WTC11 (cell line): ENCODE measurements around the gene OXSM. TPM values are rescaled to one million over a fixed set of nuclear protein-coding genes. Genes with fewer than 3 reads are reported as not detected.

Experiments used
- ATAC-seq: fragments of 200-7000 bp; cut with Tn5 transposase; 2 replicates; pipeline ENCODE4 v1.10.0; 2021; ENCODE audit warnings: mild to moderate bottlenecking, moderate library complexity
- CTCF ChIA-PET: fragments of 300-600 bp; sonication (Branson Sonifier 250); formaldehyde crosslinking; loops from one replicate; lab custom pipeline; 2021; ENCODE audit warnings: antibody characterized with exemption; lab: Charles Lee
- POLR2A ChIA-PET: fragments of 350-600 bp; sonication (Branson Sonifier 250); formaldehyde crosslinking; loops from one replicate; lab custom pipeline; 2021; ENCODE audit warnings: antibody characterized with exemption; lab: Charles Lee
- DNase-seq: peaks from one replicate; pipeline ENCODE4 v3.0.0; 2021; ENCODE audit warnings: low spot score
- H3K27ac Mint-ChIP-seq: 2 replicates; pipeline ENCODE4 v1.8.0; 2021; ENCODE audit warnings: mixed read lengths
- H3K27me3 Mint-ChIP-seq: 2 replicates; pipeline ENCODE4 v1.8.0; 2021; ENCODE audit warnings: low read depth, mild to moderate bottlenecking, moderate library complexity, mixed read lengths
- H3K36me3 Mint-ChIP-seq: 2 replicates; pipeline ENCODE4 v1.8.0; 2021; ENCODE audit warnings: mixed read lengths
- H3K4me1 Mint-ChIP-seq: 2 replicates; pipeline ENCODE4 v1.8.0; 2022; ENCODE audit warnings: mixed read lengths
- H3K4me3 Mint-ChIP-seq: 2 replicates; pipeline ENCODE4 v1.8.0; 2021; ENCODE audit warnings: mild to moderate bottlenecking, moderate library complexity, mixed read lengths
- H3K9me3 Mint-ChIP-seq: 2 replicates; pipeline ENCODE4 v1.8.0; 2021; ENCODE audit warnings: mixed read lengths
- AFF4 ChIP-seq: sonication (generic); formaldehyde crosslinking; IDR thresholded peaks from 2 replicates; pipeline ENCODE4 v1.8.1; 2023; ENCODE audit warnings: mild to moderate bottlenecking, missing genetic modification reagents, borderline replicate concordance
- ATF1 ChIP-seq: sonication (generic); formaldehyde crosslinking; IDR thresholded peaks from 2 replicates; pipeline ENCODE4 v1.8.1; 2023; ENCODE audit warnings: mild to moderate bottlenecking, moderate library complexity, missing genetic modification reagents
- ATF6 ChIP-seq: sonication (generic); formaldehyde crosslinking; IDR thresholded peaks from 2 replicates; pipeline ENCODE4 v1.8.1; 2023; ENCODE audit warnings: mild to moderate bottlenecking, missing genetic modification reagents
- CREB1 ChIP-seq: sonication (generic); formaldehyde crosslinking; IDR thresholded peaks from 2 replicates; pipeline ENCODE4 v1.8.0; 2023; ENCODE audit warnings: mild to moderate bottlenecking, missing genetic modification reagents
- E2F1 ChIP-seq: sonication (generic); formaldehyde crosslinking; IDR thresholded peaks from 2 replicates; pipeline ENCODE4 v1.8.0; 2022; ENCODE audit warnings: mild to moderate bottlenecking, missing genetic modification reagents
- ELF4 ChIP-seq: sonication (generic); formaldehyde crosslinking; IDR thresholded peaks from 2 replicates; pipeline ENCODE4 v1.8.1; 2022; ENCODE audit warnings: low read depth, mild to moderate bottlenecking, moderate library complexity, missing genetic modification reagents
- EMX1 ChIP-seq: fragments of 250-450 bp; sonication (Bioruptor Pico); IDR thresholded peaks from 2 replicates; pipeline ENCODE4 v1.8.0; 2021; ENCODE audit warnings: mild to moderate bottlenecking
- GTF2I ChIP-seq: fragments of 250-450 bp; sonication (Bioruptor Pico); conservative IDR thresholded peaks from 2 replicates; pipeline ENCODE4 v1.4.0; 2021; ENCODE audit warnings: mild to moderate bottlenecking
- IRF1 ChIP-seq: sonication (generic); formaldehyde crosslinking; IDR thresholded peaks from 2 replicates; pipeline ENCODE4 v1.8.0; 2023; ENCODE audit warnings: missing genetic modification reagents
- KAT7 ChIP-seq: sonication (generic); formaldehyde crosslinking; IDR thresholded peaks from 2 replicates; pipeline ENCODE4 v1.8.1; 2023; ENCODE audit warnings: missing genetic modification reagents, mild to moderate bottlenecking, borderline replicate concordance
- MXD4 ChIP-seq: fragments of 250-450 bp; sonication (Bioruptor Pico); IDR thresholded peaks from 2 replicates; pipeline ENCODE4 v1.8.0; 2021; ENCODE audit warnings: mild to moderate bottlenecking, moderate library complexity, borderline replicate concordance
- PRRX2 ChIP-seq: fragments of 250-450 bp; sonication (Bioruptor Pico); IDR thresholded peaks from 2 replicates; pipeline ENCODE4 v1.8.0; 2021; ENCODE audit warnings: mild to moderate bottlenecking
- TP53 ChIP-seq: sonication (generic); formaldehyde crosslinking; IDR thresholded peaks from 2 replicates; pipeline ENCODE4 v1.8.1; 2023; ENCODE audit warnings: mild to moderate bottlenecking, missing genetic modification reagents
- ZBTB21 ChIP-seq: sonication (generic); formaldehyde crosslinking; IDR thresholded peaks from 2 replicates; pipeline ENCODE4 v1.8.1; 2023; ENCODE audit warnings: mild to moderate bottlenecking, missing genetic modification reagents, borderline replicate concordance
- ZBTB43 ChIP-seq: sonication (generic); formaldehyde crosslinking; IDR thresholded peaks from 2 replicates; pipeline ENCODE4 v1.8.1; 2023; ENCODE audit warnings: mild to moderate bottlenecking, missing genetic modification reagents
- ZNF121 ChIP-seq: sonication (generic); formaldehyde crosslinking; IDR thresholded peaks from 2 replicates; pipeline ENCODE4 v1.8.0; 2023; ENCODE audit warnings: missing genetic modification reagents
- total RNA-seq: library from RNA; stranded (reverse); gene quantifications from 3 replicates; pipeline ENCODE4 v1.2.3, GENCODE V29; 2021

Gene OXSM
- total RNA-seq, 1 experiment from 2014 or later = 2.7 TPM

GRCh38 chr3:25821746-25822573 lies 32.1 kb downstream of the OXSM start:
- CTCF ChIA-PET = no interaction called here

More at GRCh38 chr3:25821746-25822573, 32.1 kb downstream of the OXSM start:
- ATAC-seq (no peak), DNase-seq (no peak)
- Mint-ChIP-seq H3K4me1 (peaks cover 17% of the 10 kb centered on the region), H3K36me3 (no peaks in the 10 kb centered on the region), H3K4me3 (no peak overlapping the region), H3K27ac (no peak overlapping the region), H3K9me3 (no peaks in the 10 kb centered on the region), H3K27me3 (no peaks in the 10 kb centered on the region)
- TF ChIP-seq ZNF121 (no peak), CREB1 (no peak), AFF4 (CRISPR knock-in tag) (no peak), ATF1 (no peak), E2F1 (CRISPR knock-in tag) (no peak), PRRX2 (CRISPR knock-in tag) (no peak), EMX1 (CRISPR knock-in tag) (no peak), TP53 (CRISPR knock-in tag) (no peak), IRF1 (CRISPR knock-in tag) (no peak), ELF4 (CRISPR knock-in tag) (no peak), MXD4 (no peak), ZBTB43 (no peak), ATF6 (CRISPR knock-in tag) (no peak), GTF2I (CRISPR knock-in tag) (no peak), KAT7 (CRISPR knock-in tag) (no peak), ZBTB21 (CRISPR knock-in tag) (no peak)
- POLR2A ChIA-PET = no interaction called here
